Lung (tissue), 12 donors: Measurements from ENCODE around the gene PRTFDC1. TPM values are rescaled to one million over a fixed set of nuclear protein-coding genes. Genes with fewer than 3 reads are reported as not detected.

ENCODE experiments used
- ATAC-seq: fragments of 200-7000 bp; cut with Tn5 transposase; one replicate; pipeline ENCODE4 v1.9.1; 2020; ENCODE audit warnings: moderate number of reproducible peaks; ENCODE audit not compliant: insufficient read depth, low FRiP score
- DNase-seq, 3 donors: peaks; one replicate each; pipeline ENCODE4 v3.0.0-alpha.2; 2013 to 2017
- H3K27ac ChIP-seq, 2 donors: one replicate each; pipeline ENCODE4 v1.5.1; 2013; ENCODE audit warnings: mild to moderate bottlenecking in 2 of 2, moderate library complexity in 2 of 2, control low read depth in 1 of 2, inconsistent platforms in 1 of 2, low read depth in 1 of 2, low read length in 1 of 2
- H3K27me3 ChIP-seq, 3 donors: one replicate each; pipeline ENCODE4 v1.5.1; 2013; ENCODE audit warnings: low read length in 2 of 3; ENCODE audit not compliant: control insufficient read depth in 3 of 3, insufficient read depth in 3 of 3
- H3K36me3 ChIP-seq, 4 donors: one replicate each; pipeline ENCODE4 v1.5.1; 2013; ENCODE audit warnings: low read length in 4 of 4, mild to moderate bottlenecking in 1 of 4, moderate library complexity in 1 of 4; ENCODE audit not compliant: control insufficient read depth in 4 of 4, insufficient read depth in 4 of 4
- H3K4me1 ChIP-seq, 5 donors: one replicate each; pipeline ENCODE4 v1.5.1; 2013; ENCODE audit warnings: low read length in 5 of 5, mild to moderate bottlenecking in 2 of 5, moderate library complexity in 1 of 5; ENCODE audit not compliant: control insufficient read depth in 5 of 5, insufficient read depth in 5 of 5
- H3K4me3 ChIP-seq: one replicate; pipeline ENCODE4 v1.5.1; 2013; ENCODE audit warnings: mild to moderate bottlenecking, control low read depth, moderate library complexity
- H3K9ac ChIP-seq, 2 donors: one replicate each; pipeline ENCODE4 v1.5.1; 2013; ENCODE audit warnings: low read length in 2 of 2, control low read depth in 1 of 2; ENCODE audit not compliant: insufficient read depth in 1 of 2
- H3K9me3 ChIP-seq, 4 donors: one replicate each; pipeline ENCODE4 v1.5.1; 2013; ENCODE audit warnings: low read length in 3 of 4, mild to moderate bottlenecking in 1 of 4, moderate library complexity in 1 of 4; ENCODE audit not compliant: control insufficient read depth in 4 of 4, insufficient read depth in 3 of 4
- CTCF ChIP-seq: IDR thresholded peaks from 2 replicates; pipeline ENCODE4 v1.5.1; 2012; ENCODE audit warnings: mild to moderate bottlenecking; ENCODE audit errors: control extremely low read depth, extremely low read depth
- WGBS, 2 donors: extraction: QIAGEN DNeasy Blood & Tissue Kit; methylation state at CpG; one replicate each; pipeline ENCODE4 v1.1.7; 2013; 5-methylcytosine and 5-hydroxymethylcytosine counted together
- polyA plus RNA-seq, 2 donors: library from polyadenylated mRNA; stranded (reverse); fragments of 200-250 nt; gene quantifications; one replicate each; pipeline ENCODE4 v1.2.1, GENCODE V29; 2013
- total RNA-seq, 2 donors: library from RNA; depleted of rRNA in 1 of 2; stranded (reverse); fragments of >200 nt in 1 of 2; gene quantifications; one replicate each; pipeline ENCODE4 v1.2.1, GENCODE V29; 2014 to 2021
- donor health status: control.
- donor health status: control.
- donor health status: Bipolar disorder and iron deficiency.
- donor health status: healthy.
- donor health status: DM: yes; HTN: yes; CAD: no.

Gene PRTFDC1
- total and polyA plus RNA-seq, 4 donors = 1.6 to 12.5 (median 3.1) TPM

- no peak for TF ChIP-seq CTCF
- DNase-seq (no peak), ATAC-seq (no peak)
- H3K27me3 ChIP-seq = no peaks in the 10 kb centered on the region
- H3K9ac ChIP-seq = no peak overlapping the region
- H3K9me3 ChIP-seq = peaks cover 0 to 3% (median 0%) of the 10 kb centered on the region in 4 donors
- WGBS, 2 donors = 78 to 85% methylated on average over 10 of the region's 10 CpGs
- H3K36me3 ChIP-seq = peaks cover 0 to 8% (median 4%) of the 10 kb centered on the region in 4 donors
- H3K27ac ChIP-seq = no peak overlapping the region
- H3K4me1 ChIP-seq = peaks cover 0 to 22% (median 2%) of the 10 kb centered on the region in 5 donors
- no peak overlapping the region for H3K4me3 ChIP-seq
Measured at GRCh38 chr10:24858288-24859270, 93.8 kb downstream of the PRTFDC1 start.

DNA sequence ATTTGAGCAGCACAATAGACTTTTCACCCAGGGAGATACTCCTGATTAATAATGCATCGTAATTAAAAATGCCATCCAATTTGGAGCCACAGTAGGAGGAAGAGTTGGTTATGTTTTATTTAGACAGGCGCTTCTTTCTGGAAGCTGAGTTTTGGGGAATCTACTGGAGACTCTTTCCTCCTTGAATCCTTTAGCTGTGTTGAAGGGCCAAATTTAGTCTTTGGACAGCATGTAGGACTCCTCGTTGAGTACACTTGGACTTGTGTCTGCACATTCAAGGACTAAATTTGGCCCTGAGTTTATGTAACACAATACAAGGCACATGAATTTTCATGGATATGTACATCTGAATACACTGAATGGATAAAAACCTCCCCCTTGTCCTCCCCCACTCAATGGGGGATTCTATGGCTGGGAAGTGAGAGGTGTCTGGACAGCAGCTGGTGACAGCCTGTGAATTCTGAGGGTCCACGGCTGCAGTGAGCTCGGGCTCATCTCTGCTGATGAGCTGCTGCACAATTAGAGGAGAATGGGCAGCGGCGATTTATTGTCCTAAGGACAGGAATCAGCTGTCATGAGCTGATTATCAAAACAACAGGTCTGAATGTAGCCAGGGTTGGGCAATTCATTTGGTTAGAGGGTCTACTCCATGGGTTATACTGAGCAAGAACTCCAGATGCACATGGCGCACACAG lies 95.2 kb downstream of the PRTFDC1 start:
- WGBS, 2 donors = 90 to 91% methylated on average over 8 of the region's 8 CpGs
- Histone ChIP-seq H3K4me3 (no peak overlapping the region), H3K4me1 (peaks cover 0 to 22% (median 2%) of the 10 kb centered on the region in 5 donors), H3K9ac (peak overlapping the region in 1 of 2 donors; percentile 4), H3K27ac (no peak overlapping the region), H3K27me3 (no peaks in the 10 kb centered on the region), H3K9me3 (no peaks in the 10 kb centered on the region), H3K36me3 (peaks cover 0 to 8% (median 2%) of the 10 kb centered on the region in 4 donors)
- no peak for TF ChIP-seq CTCF
- ATAC-seq (no peak), DNase-seq (peak; percentile 85 to 92 (median 90))

- Histone ChIP-seq H3K36me3 (peaks cover 0 to 8% (median 2%) of the 10 kb centered on the region in 4 donors), H3K4me1 (peaks cover 0 to 25% (median 9%) of the 10 kb centered on the region in 5 donors), H3K4me3 (no peak overlapping the region), H3K9ac (no peak overlapping the region), H3K27me3 (no peaks in the 10 kb centered on the region), H3K27ac (no peak overlapping the region), H3K9me3 (no peaks in the 10 kb centered on the region)
- DNase-seq (no peak), ATAC-seq (no peak)
- 83 to 91% methylated on average over 6 of the region's 6 CpGs for WGBS, 2 donors
- TF ChIP-seq CTCF = no peak
Measured at GRCh38 chr10:24854256-24854655, 98.2 kb downstream of the PRTFDC1 start.
